Measurements from ENCODE around the gene RYR1.
"Not testable (repeated sequence)": the region's sequence is repeated elsewhere in the genome, so short reads cannot be mapped to it uniquely, and the experiment has no call there.

The RYR1 gene

GRCh38 chr19:38464421-38465082, 31.1 kb downstream of the RYR1 start:
- DNase-seq, result no peak

- no peak for DNase-seq
Measured at GRCh38 chr19:38466050-38466449, 32.6 kb downstream of the RYR1 start.

- DNase-seq, result no peak
Measured at GRCh38 chr19:38467541-38468525, 34.3 kb downstream of the RYR1 start.

GRCh38 chr19:38469151-38469550, 35.7 kb downstream of the RYR1 start:
- DNase-seq, result no peak

- no peak for DNase-seq
Measured at GRCh38 chr19:38470788-38471480, 37.4 kb downstream of the RYR1 start.

GRCh38 chr19:38472725-38473124, 39.2 kb downstream of the RYR1 start:
- not testable (repeated sequence) for DNase-seq

GRCh38 chr19:38473201-38473600, 39.7 kb downstream of the RYR1 start:
- no peak for DNase-seq

- DNase-seq, result no peak
Measured at GRCh38 chr19:38475176-38475575, 41.7 kb downstream of the RYR1 start.

GRCh38 chr19:38478273-38478971, 44.9 kb downstream of the RYR1 start:
- DNase-seq, result no peak

- DNase-seq, result no peak
Measured at GRCh38 chr19:38482496-38482895, 49.0 kb downstream of the RYR1 start.

GRCh38 chr19:38483016-38483630, 49.6 kb downstream of the RYR1 start:
- no peak for DNase-seq

- DNase-seq, result no peak
Measured at GRCh38 chr19:38484747-38485146, 51.3 kb downstream of the RYR1 start.

GRCh38 chr19:38485541-38486285, 52.2 kb downstream of the RYR1 start:
- DNase-seq, result no peak

GRCh38 chr19:38486731-38487336, 53.3 kb downstream of the RYR1 start:
- no peak for DNase-seq

GRCh38 chr19:38488096-38488495, 54.6 kb downstream of the RYR1 start:
- DNase-seq, result no peak

- no peak for DNase-seq
Measured at GRCh38 chr19:38488776-38489481, 55.4 kb downstream of the RYR1 start.

GRCh38 chr19:38490861-38491260, 57.4 kb downstream of the RYR1 start:
- no peak for DNase-seq

- DNase-seq, result no peak
Measured at GRCh38 chr19:38492181-38492813, 58.8 kb downstream of the RYR1 start.

- DNase-seq, result no peak
Measured at GRCh38 chr19:38494379-38494778, 60.9 kb downstream of the RYR1 start.

GRCh38 chr19:38495375-38495774, 61.9 kb downstream of the RYR1 start:
- DNase-seq, result not testable (repeated sequence)

Measured in fibroblast of upper back skin (primary cell).